ENCODE data around the gene DAZAP1. TPM values are rescaled to one million over a fixed set of nuclear protein-coding genes. Genes with fewer than 3 reads are reported as not detected.

The DAZAP1 gene
- total and polyA plus RNA-seq, 9 donors: 29.6 to 113 (median 77.4) TPM

DNA sequence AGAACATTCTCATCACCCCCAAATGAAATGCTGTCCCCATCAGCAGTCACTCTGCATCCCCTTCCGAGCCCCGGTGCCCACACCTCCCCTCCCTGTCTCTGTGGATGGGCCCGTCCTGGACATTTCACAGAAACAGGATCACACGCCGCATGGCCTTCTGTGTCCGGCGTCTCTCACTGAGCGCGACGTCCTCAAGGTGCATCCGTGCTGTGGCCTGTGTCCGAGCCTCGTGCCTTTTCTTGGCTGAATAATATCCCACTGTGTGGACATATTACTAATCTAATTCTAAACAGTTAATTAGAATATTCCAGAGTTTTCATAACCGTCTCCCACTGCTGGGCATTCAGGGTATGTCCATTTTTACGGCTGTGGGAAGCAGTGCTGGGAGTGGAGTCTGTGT, 15.0 kb upstream of the DAZAP1 start:
- no peak overlapping the region for H3K27ac ChIP-seq
- TF ChIP-seq EP300 (IDR thresholded peaks at IDR 0.05): no peak
- TF ChIP-seq, protein P1, sequence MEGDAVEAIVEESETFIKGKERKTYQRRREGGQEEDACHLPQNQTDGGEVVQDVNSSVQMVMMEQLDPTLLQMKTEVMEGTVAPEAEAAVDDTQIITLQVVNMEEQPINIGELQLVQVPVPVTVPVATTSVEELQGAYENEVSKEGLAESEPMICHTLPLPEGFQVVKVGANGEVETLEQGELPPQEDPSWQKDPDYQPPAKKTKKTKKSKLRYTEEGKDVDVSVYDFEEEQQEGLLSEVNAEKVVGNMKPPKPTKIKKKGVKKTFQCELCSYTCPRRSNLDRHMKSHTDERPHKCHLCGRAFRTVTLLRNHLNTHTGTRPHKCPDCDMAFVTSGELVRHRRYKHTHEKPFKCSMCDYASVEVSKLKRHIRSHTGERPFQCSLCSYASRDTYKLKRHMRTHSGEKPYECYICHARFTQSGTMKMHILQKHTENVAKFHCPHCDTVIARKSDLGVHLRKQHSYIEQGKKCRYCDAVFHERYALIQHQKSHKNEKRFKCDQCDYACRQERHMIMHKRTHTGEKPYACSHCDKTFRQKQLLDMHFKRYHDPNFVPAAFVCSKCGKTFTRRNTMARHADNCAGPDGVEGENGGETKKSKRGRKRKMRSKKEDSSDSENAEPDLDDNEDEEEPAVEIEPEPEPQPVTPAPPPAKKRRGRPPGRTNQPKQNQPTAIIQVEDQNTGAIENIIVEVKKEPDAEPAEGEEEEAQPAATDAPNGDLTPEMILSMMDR (IDR thresholded peaks at IDR 0.05): no peak
- no peak for TF ChIP-seq POLR2A (IDR thresholded peaks at IDR 0.05)
- WGBS, 3 donors: 92 to 94% (median 92%) methylated on average over 15 of the region's 15 CpGs
- no peaks in the 10 kb centered on the region for H3K36me3 ChIP-seq
- H3K27me3 ChIP-seq: no peaks in the 10 kb centered on the region
- H3K4me3 ChIP-seq: no peak overlapping the region
- DNase-seq: no peak
- no peaks in the 10 kb centered on the region for H3K4me1 ChIP-seq (ENCODE audit: insufficient read depth)
- intact Hi-C loops (cut with DNase I): no loop called here
- H3K9me3 ChIP-seq: no peaks in the 10 kb centered on the region

DNA sequence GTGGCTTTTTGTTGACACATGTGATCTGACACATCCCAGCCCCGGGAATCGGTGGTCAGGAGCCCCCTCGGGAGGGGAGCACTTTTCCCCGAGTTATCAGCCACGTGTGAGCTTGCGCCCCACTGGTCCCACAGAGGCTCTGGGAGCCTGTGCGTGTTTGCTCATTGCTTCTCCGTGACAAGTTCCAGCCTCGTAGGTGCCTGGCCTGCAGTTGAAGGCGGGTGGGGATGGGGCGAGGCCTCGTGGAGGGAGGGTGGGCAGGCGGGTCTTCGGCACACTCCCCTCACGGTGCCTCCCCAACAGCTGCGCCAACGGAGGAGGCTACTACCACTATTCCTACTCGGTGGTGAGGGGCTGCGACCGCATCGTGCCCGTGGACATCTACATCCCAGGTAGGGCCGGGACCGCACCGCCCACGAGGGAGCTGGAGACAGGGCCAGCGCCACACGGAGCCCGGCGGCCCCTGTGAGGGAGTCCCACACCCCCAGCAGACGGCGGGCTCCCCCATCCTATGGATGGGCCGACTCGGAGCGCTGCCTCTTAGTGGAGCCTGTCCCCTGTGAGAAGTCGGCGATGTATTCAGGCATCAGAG, 14.4 kb upstream of the DAZAP1 start:
- Histone ChIP-seq H3K4me3 (no peak overlapping the region), H3K27ac (no peak overlapping the region), H3K4me1 (ENCODE audit: insufficient read depth) (no peaks in the 10 kb centered on the region), H3K27me3 (no peaks in the 10 kb centered on the region), H3K36me3 (no peaks in the 10 kb centered on the region), H3K9me3 (no peaks in the 10 kb centered on the region)
- no peak for TF ChIP-seq EP300 (IDR thresholded peaks at IDR 0.05)
- TF ChIP-seq, protein P1 (IDR thresholded peaks at IDR 0.05): no peak
- TF ChIP-seq POLR2A (IDR thresholded peaks at IDR 0.05): no peak
- no peak for DNase-seq
- intact Hi-C loops (cut with DNase I): no loop called here
- 89 to 91% (median 91%) methylated on average over 37 of the region's 37 CpGs for WGBS, 3 donors

DNA sequence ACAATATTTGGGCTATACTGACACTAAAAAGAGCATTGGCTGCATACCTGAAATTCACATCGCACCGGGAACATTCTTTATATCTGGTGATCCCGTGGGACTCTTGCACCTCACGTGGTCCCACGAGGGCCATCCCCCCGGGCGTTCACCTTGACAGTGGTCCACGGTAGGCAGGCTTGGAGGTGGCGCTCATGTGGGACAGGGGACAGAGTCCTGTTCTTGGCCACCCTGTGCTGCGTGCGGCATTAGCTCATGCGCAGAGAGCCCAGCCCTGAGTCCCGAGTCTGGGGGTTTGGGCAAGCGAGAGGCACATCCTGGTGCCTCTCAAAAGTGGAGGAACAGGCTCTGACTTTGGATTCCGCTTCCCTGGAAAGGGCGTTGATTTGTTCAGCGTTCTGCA, 13.5 kb upstream of the DAZAP1 start:
- Histone ChIP-seq H3K4me1 (ENCODE audit: insufficient read depth) (no peaks in the 10 kb centered on the region), H3K27ac (no peak overlapping the region), H3K27me3 (no peaks in the 10 kb centered on the region), H3K9me3 (no peaks in the 10 kb centered on the region), H3K4me3 (no peak overlapping the region), H3K36me3 (no peaks in the 10 kb centered on the region)
- WGBS, 3 donors: 84 to 88% (median 85%) methylated on average over 17 of the region's 17 CpGs
- DNase-seq: no peak
- TF ChIP-seq POLR2A (IDR thresholded peaks at IDR 0.05) (no peak), EP300 (IDR thresholded peaks at IDR 0.05) (no peak)
- TF ChIP-seq, protein P1 (IDR thresholded peaks at IDR 0.05): no peak
- intact Hi-C loops (cut with DNase I): no loop called here

DNA sequence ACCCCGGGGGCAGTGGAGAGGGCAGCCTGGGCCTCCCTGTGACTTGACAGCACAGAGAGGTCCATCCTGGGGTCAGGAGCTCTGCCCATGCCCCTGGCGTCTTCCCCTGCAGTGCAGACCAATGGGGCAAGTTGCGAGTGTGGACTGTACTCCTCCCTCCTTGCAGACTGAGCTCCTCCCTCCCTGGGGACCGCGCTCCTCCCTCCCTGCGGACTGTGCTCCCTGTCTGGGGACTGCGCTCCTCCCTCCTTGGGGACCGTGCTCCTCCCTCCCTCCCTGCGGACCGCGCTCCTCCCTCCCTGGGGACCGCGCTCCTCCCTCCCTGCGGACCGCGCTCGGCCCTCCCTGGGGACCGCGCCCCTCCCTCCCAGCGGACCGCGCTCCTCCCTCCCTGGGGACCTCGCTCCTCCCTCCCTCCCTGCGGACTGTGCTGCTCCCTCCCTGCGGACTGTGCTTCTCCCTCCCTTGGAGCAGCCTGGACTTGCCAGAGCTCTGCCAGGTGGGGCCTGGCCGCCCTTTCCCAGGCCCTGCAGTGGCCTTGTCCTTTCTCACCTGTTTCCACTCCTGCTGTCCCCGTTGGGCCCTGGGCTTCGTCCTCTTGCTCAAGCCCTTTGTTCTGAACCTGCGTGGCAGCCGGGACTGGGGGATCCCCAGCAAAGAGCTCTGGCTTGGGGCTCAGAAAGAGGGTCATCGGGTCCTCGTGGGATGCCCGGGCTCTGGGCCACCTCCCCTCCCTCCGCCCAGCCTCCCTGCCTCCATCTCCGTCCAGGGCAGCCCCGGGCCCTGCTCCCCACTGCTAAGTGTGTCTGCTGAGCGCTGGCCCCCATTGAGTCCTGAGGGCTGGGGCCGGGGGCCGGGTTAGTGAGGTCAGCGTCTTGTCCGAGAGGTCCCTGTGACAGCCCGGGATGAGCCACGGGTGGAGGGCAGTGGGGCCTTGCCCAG, 12.9 kb upstream of the DAZAP1 start:
- Histone ChIP-seq H3K27ac (no peak overlapping the region), H3K9me3 (no peaks in the 10 kb centered on the region), H3K27me3 (no peaks in the 10 kb centered on the region), H3K4me1 (ENCODE audit: insufficient read depth) (no peaks in the 10 kb centered on the region), H3K4me3 (no peak overlapping the region), H3K36me3 (no peaks in the 10 kb centered on the region)
- no peak for DNase-seq
- TF ChIP-seq EP300 (IDR thresholded peaks at IDR 0.05) (no peak), POLR2A (IDR thresholded peaks at IDR 0.05) (no peak)
- TF ChIP-seq, protein P1 (IDR thresholded peaks at IDR 0.05): no peak
- intact Hi-C loops (cut with DNase I): no loop called here
- 38 to 63% (median 41%) methylated on average over 30 to 43 of the region's 43 CpGs for WGBS, 3 donors

All from ovary (tissue), 9 donors.